Panc1 (cell line): ENCODE measurements around the gene SKP1. TPM values are rescaled to one million over a fixed set of nuclear protein-coding genes. Genes with fewer than 3 reads are reported as not detected.

Experiments
- ATAC-seq: fragments of 200-7000 bp; cut with Tn5 transposase; 2 replicates; pipeline ENCODE4 v1.9.1; 2020; ENCODE audit warnings: mild to moderate bottlenecking, moderate library complexity
- BruUV-seq: library from RNA; stranded (reverse); fragments of 400-500 nt; replicated peaks from 2 replicates; lab custom pipeline; 2021; lab: Mats Ljungman, UMichigan
- CTCF ChIA-PET: fragments of 300-600 bp; sonication (Branson Sonifier 250); formaldehyde crosslinking; loops from one replicate; lab custom pipeline; 2022; ENCODE audit warnings: antibody characterized with exemption; lab: Charles Lee
- POLR2A ChIA-PET: fragments of 300-600 bp; sonication (Branson Sonifier 250); formaldehyde crosslinking; loops from one replicate; lab custom pipeline; 2022; ENCODE audit warnings: antibody characterized with exemption; lab: Charles Lee
- DNase-seq: peaks from one replicate; pipeline ENCODE4 v3.0.0-alpha.2; 2010; ENCODE audit warnings: low read depth, low spot score
- H3K27ac ChIP-seq: 2 replicates; pipeline ENCODE4 v1.5.1; 2011; ENCODE audit warnings: mild to moderate bottlenecking, low read length, inconsistent platforms
- H3K27me3 ChIP-seq: fragments of 200-500 bp; sonication (Bioruptor generic); 2 replicates; pipeline ENCODE4 v1.6.0; 2014; ENCODE audit warnings: low read length, inconsistent platforms; ENCODE audit not compliant: control insufficient read depth, insufficient read depth
- H3K36me3 ChIP-seq: fragments of 200-500 bp; sonication (Bioruptor generic); 2 replicates; pipeline ENCODE4 v1.5.1; 2014; ENCODE audit warnings: inconsistent platforms, mild to moderate bottlenecking, low read length, moderate library complexity; ENCODE audit not compliant: control insufficient read depth, insufficient read depth
- H3K4me1 ChIP-seq: 2 replicates; pipeline ENCODE4 v1.5.1; 2011; ENCODE audit warnings: inconsistent platforms, mild to moderate bottlenecking, low read length, moderate library complexity; ENCODE audit not compliant: control insufficient read depth, insufficient read depth
- H3K4me3 ChIP-seq, 2 experiments: 2 replicates each; pipeline ENCODE4 v1.5.1; 2011 to 2012; ENCODE audit warnings: low read depth in 2 of 2, low read length in 2 of 2, mild to moderate bottlenecking in 2 of 2, inconsistent platforms in 1 of 2, moderate library complexity in 1 of 2
- H3K9me3 ChIP-seq: fragments of 200-500 bp; sonication (Bioruptor generic); 2 replicates; pipeline ENCODE4 v1.5.1; 2014; ENCODE audit warnings: low read depth, mild to moderate bottlenecking, inconsistent platforms, low read length, moderate library complexity; ENCODE audit not compliant: control insufficient read depth, insufficient read depth
- CTCF ChIP-seq: fragments of 450-650 bp; IDR thresholded peaks from 2 replicates; pipeline ENCODE4 v1.5.1; 2017; ENCODE audit warnings: mild to moderate bottlenecking
- POLR2AphosphoS5 ChIP-seq: IDR thresholded peaks from 2 replicates; pipeline ENCODE4 v1.6.1; 2012; ENCODE audit warnings: mild to moderate bottlenecking, low read depth, low read length, moderate library complexity
- REST ChIP-seq, 2 experiments: IDR thresholded peaks; 2 replicates each; pipeline ENCODE4 v1.6.1; 2011 to 2012; ENCODE audit warnings: low read depth in 2 of 2, control low read depth in 1 of 2, low read length in 1 of 2, mild to moderate bottlenecking in 1 of 2, moderate library complexity in 1 of 2; ENCODE audit not compliant: insufficient read depth in 1 of 2
- SIN3A ChIP-seq: IDR thresholded peaks from 2 replicates; pipeline ENCODE4 v1.6.1; 2012; ENCODE audit warnings: low read depth, mild to moderate bottlenecking, low read length, moderate library complexity, borderline replicate concordance; ENCODE audit not compliant: insufficient read depth
- TCF7L2 ChIP-seq: IDR thresholded peaks from 2 replicates; pipeline ENCODE4 v1.6.1; 2011; ENCODE audit warnings: mild to moderate bottlenecking, low read depth, low read length, inconsistent platforms
- in situ Hi-C: cut with HindIII; loops from 2 replicates; pipeline ENCODE4 v1.10.0; 2016; ENCODE audit warnings: low sequenced_read_pairs, low pct_unique_long_range_greater_than_20kb
- intact Hi-C: fragments of 100-400 bp; cut with micrococcal nuclease; formaldehyde crosslinking; loops from one replicate; pipeline ENCODE4 v1.10.0; 2022; ENCODE audit not compliant: unreplicated experiment
- total RNA-seq: library from RNA; stranded (reverse); gene quantifications from one replicate; pipeline ENCODE4 v1.2.1, GENCODE V29; 2021; ENCODE audit not compliant: unreplicated experiment

SKP1 gene
- total RNA-seq, 1 experiment from 2014 or later: 301 TPM

GRCh38 chr5:134103998-134104654 is 72.6 kb downstream of the SKP1 start:
- no TSS peak for BruUV-seq
- no peak for DNase-seq
- in situ Hi-C loops (no loop called here), intact Hi-C loops (no loop called here)
- Histone ChIP-seq H3K27me3 (no peaks in the 10 kb centered on the region), H3K9me3 (no peaks in the 10 kb centered on the region), H3K27ac (no peak overlapping the region), H3K36me3 (no peaks in the 10 kb centered on the region), H3K4me3 (no peak overlapping the region), H3K4me1 (peaks cover 16% of the 10 kb centered on the region)
- ATAC-seq: no peak
- ChIA-PET CTCF (no interaction called here), POLR2A (interaction anchor here (1.0 kb wide), 1 partner anchor 8 kb away, joined by 3 read pairs; no protein-coding TSS in a partner anchor)
- TF ChIP-seq SIN3A (no peak), REST (IDR thresholded peaks at IDR 0.05; ENCODE audit: insufficient read depth in 1 of 2, low read depth in 2 of 2, low read length in 1 of 2) (no peak), TCF7L2 (no peak), CTCF (no peak), POLR2AphosphoS5 (no peak)

GRCh38 chr5:134103397-134103796 is 73.4 kb downstream of the SKP1 start:
- POLR2A ChIA-PET: interaction anchor here (0.6 kb wide), 1 partner anchor 23 kb away, joined by 5 read pairs; no protein-coding TSS in a partner anchor
- Histone ChIP-seq H3K4me3 (no peak overlapping the region), H3K36me3 (no peaks in the 10 kb centered on the region), H3K4me1 (peaks cover 20% of the 10 kb centered on the region), H3K27me3 (no peaks in the 10 kb centered on the region), H3K9me3 (no peaks in the 10 kb centered on the region), H3K27ac (no peak overlapping the region)
- CTCF ChIA-PET: no interaction called here
- TF ChIP-seq POLR2AphosphoS5 (no peak), REST (IDR thresholded peaks at IDR 0.05; ENCODE audit: insufficient read depth in 1 of 2, low read depth in 2 of 2, low read length in 1 of 2) (no peak), TCF7L2 (no peak), SIN3A (no peak), CTCF (no peak)
- in situ Hi-C loops: no loop called here
- no TSS peak for BruUV-seq
- DNase-seq (no peak), ATAC-seq (no peak)
- intact Hi-C loops: no loop called here
